Brain microvascular endothelial cell (primary cell): ENCODE data around the gene HS1BP3.

Source experiments
- DNase-seq: peaks from one replicate; pipeline ENCODE4 v3.0.0-alpha.2; 2020
- H3K27ac ChIP-seq: fragments of 250-450 bp; sonication (Bioruptor Pico); 2 replicates; pipeline ENCODE4 v1.5.1; 2020; ENCODE audit warnings: mild to moderate bottlenecking, moderate library complexity
- H3K27me3 ChIP-seq: fragments of 250-450 bp; sonication (Bioruptor Pico); replicated peaks from 2 replicates; pipeline ENCODE4 v1.5.1; 2020; ENCODE audit warnings: mild to moderate bottlenecking
- H3K36me3 ChIP-seq: fragments of 250-450 bp; sonication (Bioruptor Pico); replicated peaks from 2 replicates; pipeline ENCODE4 v1.5.1; 2020; ENCODE audit warnings: mild to moderate bottlenecking
- H3K4me3 ChIP-seq: 2 replicates; pipeline ENCODE4 v1.5.1; 2011; ENCODE audit warnings: low read depth, mild to moderate bottlenecking, control low read depth, low read length, moderate library complexity
- CTCF ChIP-seq: IDR thresholded peaks from 2 replicates; pipeline ENCODE4 v1.5.1; 2011; ENCODE audit warnings: low read depth, mild to moderate bottlenecking, moderate library complexity, low read length, control low read depth, inconsistent platforms; ENCODE audit errors: missing control alignments
- in situ Hi-C: cut with HindIII; loops from 2 replicates; pipeline ENCODE4 v1.10.0; 2017; ENCODE audit warnings: low sequenced_read_pairs, low pct_ligation_motif_present

HS1BP3 gene

GRCh38 chr2:20590704-20591515 is 60.0 kb downstream of the HS1BP3 start:
- in situ Hi-C loops = no loop called here
- DNase-seq = no peak

GRCh38 chr2:20589975-20590703 is 60.8 kb downstream of the HS1BP3 start:
- H3K27me3 ChIP-seq = no peaks in the 10 kb centered on the region
- in situ Hi-C loops = no loop called here
- no peaks in the 10 kb centered on the region for H3K36me3 ChIP-seq
- no peak for DNase-seq
- H3K27ac ChIP-seq = no peak overlapping the region
- H3K4me3 ChIP-seq = no peak overlapping the region
- TF ChIP-seq CTCF = no peak

More at GRCh38 chr2:20590704-20591515, 60.0 kb downstream of the HS1BP3 start:
- TF ChIP-seq CTCF = no peak
- H3K27ac ChIP-seq = no peak overlapping the region
- no peaks in the 10 kb centered on the region for H3K27me3 ChIP-seq
- no peak overlapping the region for H3K4me3 ChIP-seq
- H3K36me3 ChIP-seq = no peaks in the 10 kb centered on the region

- TF ChIP-seq CTCF = no peak
- Histone ChIP-seq H3K27me3 (no peaks in the 10 kb centered on the region), H3K27ac (no peak overlapping the region), H3K4me3 (no peak overlapping the region), H3K36me3 (no peaks in the 10 kb centered on the region)
- in situ Hi-C loops = no loop called here
- no peak for DNase-seq
These were observed 61.7 kb downstream of the HS1BP3 start for GRCh38 chr2:20588918-20589871.

GRCh38 chr2:20585710-20586594 is 64.9 kb downstream of the HS1BP3 start:
- Histone ChIP-seq H3K4me3 (no peak overlapping the region), H3K27me3 (no peaks in the 10 kb centered on the region), H3K36me3 (no peaks in the 10 kb centered on the region), H3K27ac (no peak overlapping the region)
- TF ChIP-seq CTCF = no peak
- in situ Hi-C loops = no loop called here
- no peak for DNase-seq

GRCh38 chr2:20585359-20585709 is 65.6 kb downstream of the HS1BP3 start:
- peak overlapping the region; percentile 64 for H3K27ac ChIP-seq
- H3K27me3 ChIP-seq = no peaks in the 10 kb centered on the region
- H3K4me3 ChIP-seq = no peak overlapping the region
- TF ChIP-seq CTCF = no peak
- DNase-seq = no peak
- H3K36me3 ChIP-seq = no peaks in the 10 kb centered on the region
- in situ Hi-C loops = no loop called here
